WTC11 (cell line): Measurements from ENCODE around the gene CDKN1C.

ENCODE experiments used
- CTCF ChIP-seq: fragments of 200-600 bp; IDR thresholded peaks from 2 replicates; pipeline ENCODE4 v1.8.0; 2022; ENCODE audit warnings: antibody characterized with exemption
- JUN ChIP-seq: sonication (generic); formaldehyde crosslinking; IDR thresholded peaks from 2 replicates; pipeline ENCODE4 v1.8.0; 2023; ENCODE audit warnings: mild to moderate bottlenecking, missing genetic modification reagents
- SP1 ChIP-seq: sonication (generic); formaldehyde crosslinking; conservative IDR thresholded peaks from 2 replicates; pipeline ENCODE4 v1.8.1; 2022; ENCODE audit warnings: missing genetic modification reagents
- TEAD4 ChIP-seq: sonication (generic); formaldehyde crosslinking; IDR thresholded peaks from 2 replicates; pipeline ENCODE4 v1.8.0; 2022; ENCODE audit warnings: mild to moderate bottlenecking, missing genetic modification reagents
- ZNF121 ChIP-seq: sonication (generic); formaldehyde crosslinking; IDR thresholded peaks from 2 replicates; pipeline ENCODE4 v1.8.0; 2023; ENCODE audit warnings: missing genetic modification reagents
- ZNF263 ChIP-seq: sonication (generic); formaldehyde crosslinking; IDR thresholded peaks from 2 replicates; pipeline ENCODE4 v1.8.1; 2022; ENCODE audit warnings: low read depth, mild to moderate bottlenecking, moderate library complexity, missing genetic modification reagents

GRCh38 chr11:2903672-2904011 lies 18.1 kb upstream of the CDKN1C start:
- TF ChIP-seq CTCF (no peak), TEAD4 (CRISPR knock-in tag) (no peak), ZNF121 (CRISPR knock-in tag) (no peak), SP1 (CRISPR knock-in tag) (no peak), ZNF263 (CRISPR knock-in tag) (no peak), JUN (CRISPR knock-in tag) (no peak)
